Ishikawa (cell line): ENCODE data around the gene TMEM139.

Experiments
- CEBPB ChIP-seq: IDR thresholded peaks from 2 replicates; pipeline ENCODE4 v1.6.1; 2012
- CREB1 ChIP-seq: IDR thresholded peaks from 2 replicates; pipeline ENCODE4 v1.6.1; 2012; ENCODE audit warnings: low read depth
- EGR1 ChIP-seq: IDR thresholded peaks from 2 replicates; pipeline ENCODE4 v1.6.1; 2012
- EP300 ChIP-seq: IDR thresholded peaks from 2 replicates; pipeline ENCODE4 v1.6.1; 2012; ENCODE audit warnings: borderline replicate concordance
- FOXM1 ChIP-seq: IDR thresholded peaks from 2 replicates; pipeline ENCODE4 v1.6.1; 2012; ENCODE audit warnings: low read depth, borderline replicate concordance
- MAX ChIP-seq: IDR thresholded peaks from 2 replicates; pipeline ENCODE4 v1.6.1; 2012
- NFIC ChIP-seq: IDR thresholded peaks from 2 replicates; pipeline ENCODE4 v1.6.1; 2012
- RAD21 ChIP-seq: IDR thresholded peaks from 2 replicates; pipeline ENCODE4 v1.6.1; 2012; ENCODE audit warnings: low read depth
- REST ChIP-seq: IDR thresholded peaks from 2 replicates; pipeline ENCODE4 v1.6.1; 2012; ENCODE audit warnings: low read depth, mild to moderate bottlenecking
- TCF12 ChIP-seq: IDR thresholded peaks from 2 replicates; pipeline ENCODE4 v1.6.1; 2012; ENCODE audit warnings: low read depth
- TEAD4 ChIP-seq: IDR thresholded peaks from 2 replicates; pipeline ENCODE4 v1.6.1; 2012
- USF1 ChIP-seq: IDR thresholded peaks from 2 replicates; pipeline ENCODE4 v1.6.1; 2012
- YY1 ChIP-seq: IDR thresholded peaks from 2 replicates; pipeline ENCODE4 v1.6.1; 2012; ENCODE audit warnings: low read depth
- ZBTB7A ChIP-seq: IDR thresholded peaks from 2 replicates; pipeline ENCODE4 v1.6.1; 2012; ENCODE audit warnings: low read depth

TMEM139 gene

GRCh38 chr7:143238289-143238980 is 46.3 kb upstream of the TMEM139 start:
- TF ChIP-seq EP300 (no peak), MAX (no peak), ZBTB7A (no peak), TEAD4 (no peak), CEBPB (no peak), EGR1 (no peak), TCF12 (no peak)

- TF ChIP-seq CREB1 (no peak), RAD21 (no peak), EP300 (no peak), USF1 (no peak), ZBTB7A (no peak), YY1 (no peak), FOXM1 (no peak), NFIC (no peak), CEBPB (no peak)
Measured at GRCh38 chr7:143239813-143240212, 44.9 kb upstream of the TMEM139 start.

GRCh38 chr7:143240291-143241168 is 44.2 kb upstream of the TMEM139 start:
- TF ChIP-seq RAD21 (peak; percentile 95), FOXM1 (no peak), MAX (no peak), REST (no peak)

- TF ChIP-seq TEAD4 (no peak), FOXM1 (no peak), MAX (no peak), NFIC (no peak), EP300 (no peak), RAD21 (no peak), TCF12 (no peak), USF1 (no peak)
Measured at GRCh38 chr7:143242306-143242705, 42.5 kb upstream of the TMEM139 start.

GRCh38 chr7:143243111-143243510 is 41.6 kb upstream of the TMEM139 start:
- no peak for TF ChIP-seq MAX

- no peak for TF ChIP-seq USF1
- TF ChIP-seq FOXM1: no peak
- TF ChIP-seq YY1: no peak
- TF ChIP-seq ZBTB7A: no peak
- TF ChIP-seq CEBPB: no peak
- no peak for TF ChIP-seq TCF12
- no peak for TF ChIP-seq CREB1
Measured at GRCh38 chr7:143243614-143244013, 41.1 kb upstream of the TMEM139 start.

- no peak for TF ChIP-seq TEAD4
- no peak for TF ChIP-seq RAD21
- no peak for TF ChIP-seq TCF12
- no peak for TF ChIP-seq USF1
- TF ChIP-seq REST: no peak
- TF ChIP-seq EP300: no peak
- TF ChIP-seq MAX: no peak
- no peak for TF ChIP-seq YY1
Measured at GRCh38 chr7:143244321-143244720, 40.4 kb upstream of the TMEM139 start.
